Smooth muscle cell (in vitro differentiated cells): ENCODE data around the gene RSBN1. TPM values are rescaled to one million over a fixed set of nuclear protein-coding genes. Genes with fewer than 3 reads are reported as not detected.

Experiments used
- DNase-seq: peaks from one replicate; lab custom pipeline; 2025; ENCODE audit not compliant: unreplicated experiment; lab: John Stamatoyannopoulos, UW
- H2AFZ ChIP-seq: fragments of 200-600 bp; sonication (generic); 2 replicates; pipeline ENCODE4 v1.6.0; 2016; ENCODE audit warnings: antibody characterized with exemption, low read depth, mild to moderate bottlenecking
- H3F3A ChIP-seq: fragments of 200-600 bp; sonication (generic); 2 replicates; pipeline ENCODE4 v1.6.0; 2017; ENCODE audit warnings: antibody characterized with exemption, low read depth
- H3K27ac ChIP-seq: fragments of 200-600 bp; sonication (generic); 2 replicates; pipeline ENCODE4 v1.5.1; 2016; ENCODE audit warnings: low read depth, mild to moderate bottlenecking
- H3K27me3 ChIP-seq: fragments of 200-600 bp; sonication (generic); 2 replicates; pipeline ENCODE4 v1.6.1; 2016; ENCODE audit warnings: low read depth, mild to moderate bottlenecking
- H3K36me3 ChIP-seq: fragments of 200-600 bp; sonication (generic); 2 replicates; pipeline ENCODE4 v1.5.1; 2016; ENCODE audit warnings: low read depth
- H3K4me1 ChIP-seq: fragments of 200-600 bp; sonication (generic); 2 replicates; pipeline ENCODE4 v1.5.1; 2016; ENCODE audit warnings: low read depth
- H3K4me2 ChIP-seq: fragments of 200-600 bp; sonication (generic); 2 replicates; pipeline ENCODE4 v1.6.0; 2016; ENCODE audit warnings: mild to moderate bottlenecking
- H3K4me3 ChIP-seq: fragments of 200-600 bp; sonication (generic); 2 replicates; pipeline ENCODE4 v1.5.1; 2016; ENCODE audit warnings: mild to moderate bottlenecking
- H3K79me2 ChIP-seq: fragments of 200-600 bp; sonication (generic); 2 replicates; pipeline ENCODE4 v1.6.0; 2016; ENCODE audit warnings: low read depth, mild to moderate bottlenecking
- H3K9ac ChIP-seq: fragments of 200-600 bp; sonication (generic); 2 replicates; pipeline ENCODE4 v1.6.0; 2016; ENCODE audit warnings: low read depth
- H3K9me3 ChIP-seq: fragments of 200-600 bp; sonication (generic); replicated peaks from 2 replicates; pipeline ENCODE4 v1.5.1; 2016; ENCODE audit warnings: low read depth
- H4K20me1 ChIP-seq: fragments of 200-600 bp; sonication (generic); 2 replicates; pipeline ENCODE4 v1.6.0; 2016; ENCODE audit warnings: low read depth
- WGBS: methylation state at CpG from one replicate; pipeline ENCODE4 v1.1.7; 2016; ENCODE audit warnings: low lambda C conversion rate; 5-methylcytosine and 5-hydroxymethylcytosine counted together
- polyA plus RNA-seq: library from polyadenylated mRNA; unstranded; fragments of >200 nt; fragmentation: Nextera tagmentation; extraction: Ambion mirVana; gene quantifications from 2 replicates; pipeline ENCODE4 v1.2.1, GENCODE V29; 2016
- total RNA-seq: library from RNA; depleted of rRNA; stranded (reverse); fragments of >200 nt; gene quantifications from 2 replicates; pipeline ENCODE4 v1.2.3, GENCODE V29; 2014
- TF ChIP-seq, protein P1 (sequence below): fragments of 200-600 bp; sonication (generic); IDR thresholded peaks from 2 replicates; pipeline ENCODE4 v1.5.1; 2017; ENCODE audit warnings: borderline replicate concordance, mild to moderate bottlenecking, antibody characterized with exemption; ENCODE audit not compliant: insufficient read depth, poor library complexity, severe bottlenecking

Gene RSBN1
- total and polyA plus RNA-seq, 2 experiments from 2014 or later, result 9.0 to 18.3 TPM

DNA sequence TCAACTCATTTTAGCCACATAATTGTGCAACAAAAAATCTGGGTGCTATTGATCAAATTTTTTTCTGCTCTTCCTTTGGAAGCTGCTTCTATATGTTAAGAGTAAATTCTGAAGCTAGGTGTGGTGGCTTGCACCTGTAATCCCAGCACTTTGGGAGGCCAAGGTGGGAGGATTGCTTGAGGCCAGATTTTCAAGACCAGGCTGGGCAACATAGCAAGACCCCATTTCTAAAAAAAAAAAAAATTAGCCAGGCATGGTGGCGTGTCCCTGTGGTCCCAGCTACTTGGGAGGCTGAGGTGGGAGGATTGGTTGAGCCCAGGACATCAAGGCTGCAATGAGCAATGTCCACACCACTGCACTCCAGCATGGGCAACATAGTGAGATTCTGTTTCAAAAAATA is 24.3 kb upstream of the RSBN1 start:
- TF ChIP-seq, protein P1, sequence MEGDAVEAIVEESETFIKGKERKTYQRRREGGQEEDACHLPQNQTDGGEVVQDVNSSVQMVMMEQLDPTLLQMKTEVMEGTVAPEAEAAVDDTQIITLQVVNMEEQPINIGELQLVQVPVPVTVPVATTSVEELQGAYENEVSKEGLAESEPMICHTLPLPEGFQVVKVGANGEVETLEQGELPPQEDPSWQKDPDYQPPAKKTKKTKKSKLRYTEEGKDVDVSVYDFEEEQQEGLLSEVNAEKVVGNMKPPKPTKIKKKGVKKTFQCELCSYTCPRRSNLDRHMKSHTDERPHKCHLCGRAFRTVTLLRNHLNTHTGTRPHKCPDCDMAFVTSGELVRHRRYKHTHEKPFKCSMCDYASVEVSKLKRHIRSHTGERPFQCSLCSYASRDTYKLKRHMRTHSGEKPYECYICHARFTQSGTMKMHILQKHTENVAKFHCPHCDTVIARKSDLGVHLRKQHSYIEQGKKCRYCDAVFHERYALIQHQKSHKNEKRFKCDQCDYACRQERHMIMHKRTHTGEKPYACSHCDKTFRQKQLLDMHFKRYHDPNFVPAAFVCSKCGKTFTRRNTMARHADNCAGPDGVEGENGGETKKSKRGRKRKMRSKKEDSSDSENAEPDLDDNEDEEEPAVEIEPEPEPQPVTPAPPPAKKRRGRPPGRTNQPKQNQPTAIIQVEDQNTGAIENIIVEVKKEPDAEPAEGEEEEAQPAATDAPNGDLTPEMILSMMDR, result no peak
- no peak overlapping the region for H3K4me3 ChIP-seq
- no peak overlapping the region for H2AFZ ChIP-seq
- no peak overlapping the region for H3K4me2 ChIP-seq
- WGBS, result 100% methylated on average over 1 of the region's 1 CpG
- no peaks in the 10 kb centered on the region for H4K20me1 ChIP-seq
- H3K9me3 ChIP-seq, result no peaks in the 10 kb centered on the region
- no peak overlapping the region for H3K27ac ChIP-seq
- no peaks in the 10 kb centered on the region for H3F3A ChIP-seq
- no peaks in the 10 kb centered on the region for H3K79me2 ChIP-seq
- H3K27me3 ChIP-seq, result peaks cover 17% of the 10 kb centered on the region
- no peak overlapping the region for H3K9ac ChIP-seq
- H3K36me3 ChIP-seq, result no peaks in the 10 kb centered on the region
- H3K4me1 ChIP-seq, result no peaks in the 10 kb centered on the region
- no peak for DNase-seq

DNA sequence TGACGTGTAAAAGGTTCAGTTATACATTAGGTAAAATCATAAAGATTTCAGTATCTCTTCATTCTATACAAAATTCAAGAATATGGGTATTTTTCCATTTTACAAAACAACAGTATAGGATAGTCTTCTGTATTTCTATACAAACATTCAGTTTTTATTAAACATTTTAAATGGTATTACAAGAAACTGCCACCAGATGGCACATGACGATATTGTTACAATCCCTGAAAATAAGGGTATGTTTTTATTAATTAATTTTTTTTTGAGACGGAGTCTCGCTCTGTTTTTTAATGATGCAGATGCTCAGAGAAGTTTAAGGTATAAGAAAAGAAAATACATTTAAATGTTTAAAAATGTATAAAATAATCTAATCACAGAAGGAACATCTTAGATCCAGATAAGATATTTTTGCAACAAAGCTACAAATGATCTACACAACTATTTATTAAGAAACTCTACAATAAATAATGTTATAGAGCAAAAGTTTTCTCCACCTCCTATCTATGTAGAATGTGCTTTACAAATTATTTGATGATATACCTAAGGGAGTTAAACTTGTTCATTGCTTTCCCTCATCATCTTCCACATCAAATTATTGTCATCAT is 23.5 kb upstream of the RSBN1 start:
- no peak overlapping the region for H3K27ac ChIP-seq
- WGBS, result 30% methylated on average over 4 of the region's 4 CpGs
- TF ChIP-seq, protein P1, result peak; percentile 64
- H3K4me1 ChIP-seq, result no peaks in the 10 kb centered on the region
- no peaks in the 10 kb centered on the region for H4K20me1 ChIP-seq
- H3K79me2 ChIP-seq, result no peaks in the 10 kb centered on the region
- H3K27me3 ChIP-seq, result peaks cover 17% of the 10 kb centered on the region
- no peak overlapping the region for H2AFZ ChIP-seq
- no peak overlapping the region for H3K9ac ChIP-seq
- peak overlapping the region; percentile 36 for H3K4me2 ChIP-seq
- no peaks in the 10 kb centered on the region for H3F3A ChIP-seq
- no peak for DNase-seq
- H3K9me3 ChIP-seq, result no peaks in the 10 kb centered on the region
- H3K36me3 ChIP-seq, result no peaks in the 10 kb centered on the region
- H3K4me3 ChIP-seq, result no peak overlapping the region

DNA sequence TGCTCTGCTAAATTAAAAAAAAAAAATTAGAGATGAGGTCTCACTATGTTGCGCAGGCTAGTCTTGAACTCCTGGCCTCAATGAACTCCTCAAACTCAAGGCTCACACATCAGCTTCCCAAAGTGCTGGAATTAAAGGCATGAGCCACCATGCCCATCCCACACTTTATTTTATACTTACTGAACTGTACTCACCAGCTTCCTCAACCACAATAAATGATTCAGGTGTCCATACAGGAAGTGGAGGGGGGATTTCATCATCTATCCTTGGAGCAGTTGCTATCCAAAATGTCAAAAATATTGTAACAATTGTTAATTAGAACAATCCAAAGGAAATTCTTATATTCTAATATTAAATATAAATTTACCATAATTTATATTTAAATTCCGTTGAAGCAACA is 22.4 kb upstream of the RSBN1 start:
- DNase-seq, result no peak
- Histone ChIP-seq H3K27ac (no peak overlapping the region), H3K4me2 (no peak overlapping the region), H3K9ac (no peak overlapping the region), H3K4me1 (no peaks in the 10 kb centered on the region), H3K79me2 (no peaks in the 10 kb centered on the region), H3K9me3 (no peaks in the 10 kb centered on the region), H3F3A (no peaks in the 10 kb centered on the region), H3K36me3 (no peaks in the 10 kb centered on the region), H3K4me3 (no peak overlapping the region), H3K27me3 (peaks cover 17% of the 10 kb centered on the region), H4K20me1 (no peaks in the 10 kb centered on the region), H2AFZ (no peak overlapping the region)
- WGBS, result 99% methylated on average over 2 of the region's 2 CpGs
- TF ChIP-seq, protein P1, result no peak

DNA sequence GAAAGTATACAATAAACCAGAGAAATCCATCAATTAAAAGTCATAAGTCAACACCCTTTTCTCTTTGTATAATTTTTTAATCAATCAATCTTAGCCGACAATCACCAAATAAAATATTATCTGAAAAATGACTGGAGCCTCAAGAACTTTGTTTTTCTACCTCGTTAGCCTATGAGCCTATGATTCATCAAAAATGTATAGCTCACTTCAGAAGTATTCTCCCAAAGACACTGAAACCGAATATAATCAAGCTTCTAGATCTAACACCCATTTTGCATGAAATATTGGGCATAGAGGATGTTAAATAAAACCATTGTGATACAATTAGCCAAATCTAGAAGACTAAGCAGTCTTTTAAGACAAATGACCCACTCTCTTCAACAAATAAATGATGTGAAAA is 17.8 kb upstream of the RSBN1 start:
- Histone ChIP-seq H3K4me2 (no peak overlapping the region), H3K9me3 (no peaks in the 10 kb centered on the region), H3K27me3 (peaks cover 17% of the 10 kb centered on the region), H3K27ac (no peak overlapping the region), H2AFZ (no peak overlapping the region), H3K36me3 (no peaks in the 10 kb centered on the region), H4K20me1 (no peaks in the 10 kb centered on the region), H3K79me2 (no peaks in the 10 kb centered on the region), H3K4me1 (no peaks in the 10 kb centered on the region), H3K4me3 (no peak overlapping the region), H3K9ac (no peak overlapping the region), H3F3A (no peaks in the 10 kb centered on the region)
- TF ChIP-seq, protein P1, result no peak
- WGBS, result 52% methylated on average over 3 of the region's 3 CpGs
- DNase-seq, result no peak
